CD4-positive, alpha-beta T cell treated with Interleukin-2 at 100 ng/mL for 4 hours (primary cell): ENCODE results near the gene HSPB8.

Experiments
- DNase-seq: peaks from one replicate; pipeline ENCODE4 v3.0.0-alpha.2; 2020; ENCODE audit warnings: low spot score

Gene HSPB8

GRCh38 chr12:119171291-119171690, 7.4 kb upstream of the HSPB8 start:
- no peak for DNase-seq

GRCh38 chr12:119171691-119172425, 6.9 kb upstream of the HSPB8 start:
- DNase-seq, result no peak

- DNase-seq, result no peak
Observed at GRCh38 chr12:119175081-119175480, 3.6 kb upstream of the HSPB8 start.

GRCh38 chr12:119176267-119177055, 2.3 kb upstream of the HSPB8 start:
- DNase-seq, result no peak

GRCh38 chr12:119177056-119177325, 1.7 kb upstream of the HSPB8 start:
- no peak for DNase-seq

- no peak for DNase-seq
Observed at GRCh38 chr12:119177724-119178380, 879 bp upstream of the HSPB8 start.

- no peak for DNase-seq
Observed at GRCh38 chr12:119179335-119180021, 747 bp downstream of the HSPB8 start.

- no peak for DNase-seq
Observed at GRCh38 chr12:119180380-119181040, 1.8 kb downstream of the HSPB8 start.

- DNase-seq, result no peak
Observed at GRCh38 chr12:119181202-119181601, 2.5 kb downstream of the HSPB8 start.

GRCh38 chr12:119181944-119182343, 3.2 kb downstream of the HSPB8 start:
- DNase-seq, result no peak

GRCh38 chr12:119182701-119183493, 4.2 kb downstream of the HSPB8 start:
- DNase-seq, result no peak

GRCh38 chr12:119183942-119184695, 5.4 kb downstream of the HSPB8 start:
- DNase-seq, result no peak

- DNase-seq, result no peak
Observed at GRCh38 chr12:119195256-119195655, 16.5 kb downstream of the HSPB8 start.

- no peak for DNase-seq
Observed at GRCh38 chr12:119198440-119198839, 19.7 kb downstream of the HSPB8 start.

- DNase-seq, result no peak
Observed at GRCh38 chr12:119200601-119201000, 21.9 kb downstream of the HSPB8 start.

- no peak for DNase-seq
Observed at GRCh38 chr12:119201789-119202543, 23.2 kb downstream of the HSPB8 start.

GRCh38 chr12:119202544-119202943, 23.8 kb downstream of the HSPB8 start:
- no peak for DNase-seq

- DNase-seq, result no peak
Observed at GRCh38 chr12:119204131-119204530, 25.4 kb downstream of the HSPB8 start.

- no peak for DNase-seq
Observed at GRCh38 chr12:119204671-119205285, 26.0 kb downstream of the HSPB8 start.
